Measurements from ENCODE around the gene SSBP2.
"Not testable (repeated sequence)": the region's sequence is repeated elsewhere in the genome, so short reads cannot be mapped to it uniquely, and the experiment has no call there.

Gene SSBP2

DNA sequence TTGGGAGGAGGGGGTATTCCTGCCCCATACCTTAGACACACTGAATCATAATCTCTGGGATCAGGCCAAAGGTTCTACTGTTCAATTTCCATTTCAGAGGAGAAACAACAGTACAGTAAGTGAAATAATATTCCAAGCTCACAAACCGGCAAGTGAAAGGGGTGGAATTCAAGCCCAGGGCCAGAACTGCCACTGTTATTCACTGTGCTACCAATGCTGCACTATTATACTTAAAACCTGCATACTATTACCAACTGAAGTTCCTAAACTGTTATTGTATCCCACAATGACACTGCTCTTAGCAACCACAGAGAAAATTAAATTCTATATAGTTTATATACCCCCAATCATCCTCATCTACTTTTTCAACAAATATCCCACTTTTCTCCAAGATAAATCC is 24.6 kb downstream of the SSBP2 start:
- no peak for DNase-seq

DNA sequence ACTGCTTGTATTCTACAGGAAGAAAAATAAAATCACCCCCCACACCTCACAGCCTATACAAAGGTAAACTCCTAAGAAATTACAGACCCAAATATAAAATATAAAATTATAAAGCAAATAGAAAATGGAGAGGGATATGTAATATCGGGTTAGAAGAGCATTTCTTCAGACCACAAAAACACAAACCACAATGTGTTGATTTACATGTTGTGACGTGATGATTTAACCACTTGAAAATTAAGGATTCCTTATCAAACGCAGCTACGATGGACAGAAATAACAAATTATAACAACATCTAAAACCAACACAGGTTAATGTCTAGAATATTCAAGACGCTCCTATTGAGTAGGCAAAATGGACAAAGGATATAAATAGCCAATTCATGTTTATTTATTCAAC is 26.3 kb downstream of the SSBP2 start:
- no peak for DNase-seq

DNA sequence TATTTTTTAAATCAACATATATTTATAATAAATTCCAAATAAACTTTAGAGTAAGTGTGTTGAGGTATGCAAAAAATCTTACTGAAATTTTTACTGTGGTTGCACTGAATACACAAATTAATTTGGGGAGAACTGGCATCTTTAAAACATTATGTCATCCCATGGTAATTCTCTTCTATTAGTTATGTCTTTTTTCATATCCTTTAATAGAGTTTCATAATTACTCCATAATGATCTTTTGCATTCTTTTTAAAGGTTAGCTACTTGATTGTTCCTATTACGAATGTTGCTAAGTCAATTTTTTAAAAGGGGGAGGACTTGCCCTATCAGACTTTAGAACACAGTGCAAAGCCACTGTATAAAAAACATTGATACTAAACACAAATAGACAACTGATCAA is 26.8 kb downstream of the SSBP2 start:
- DNase-seq = no peak

DNA sequence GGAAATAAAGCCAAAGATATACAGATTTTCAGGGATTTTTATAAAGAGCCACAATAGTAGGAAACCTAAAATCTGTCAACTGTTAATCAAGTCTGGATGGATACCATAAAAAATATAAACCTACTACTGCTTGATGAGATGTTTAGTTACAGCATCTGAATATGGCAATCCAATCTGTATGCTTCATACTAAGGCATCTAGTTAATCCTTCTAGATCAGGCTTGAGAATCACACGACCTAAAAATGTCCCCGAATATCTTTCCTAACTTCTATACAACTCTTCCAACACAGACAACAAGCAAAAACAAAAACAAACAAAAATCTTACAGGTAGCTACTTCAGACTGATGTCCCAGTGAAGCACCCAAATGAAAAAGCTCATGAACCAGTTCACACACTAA is 29.8 kb downstream of the SSBP2 start:
- DNase-seq = no peak

DNA sequence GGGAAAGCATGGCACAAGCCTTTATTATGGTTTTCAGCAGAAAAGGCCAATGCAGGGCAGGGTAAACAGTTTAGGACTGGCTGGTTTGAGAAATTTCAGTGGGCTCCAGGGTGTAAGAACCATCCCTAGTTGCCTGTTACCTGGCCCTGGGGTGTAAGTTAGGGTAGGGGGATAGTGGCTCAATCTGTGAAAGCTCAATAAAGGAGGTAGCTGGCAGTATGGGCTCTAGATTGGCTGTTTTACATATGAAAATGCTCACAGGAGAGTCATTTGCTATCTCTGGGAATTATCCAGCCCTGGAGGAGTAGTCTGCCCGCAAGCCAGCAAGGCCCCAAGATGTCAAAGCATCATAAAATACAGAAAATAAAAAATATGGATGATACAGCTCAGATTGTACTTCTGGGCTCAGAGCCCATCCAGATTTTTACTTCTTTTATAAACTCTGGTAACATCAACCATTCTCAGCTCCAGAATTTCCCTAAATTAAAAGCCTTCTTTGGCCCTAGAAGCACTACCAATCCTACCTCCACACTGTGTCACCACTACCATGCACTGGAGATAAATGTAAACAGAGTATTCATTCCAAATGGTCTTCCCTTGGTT is 31.1 kb downstream of the SSBP2 start:
- no peak for DNase-seq

DNA sequence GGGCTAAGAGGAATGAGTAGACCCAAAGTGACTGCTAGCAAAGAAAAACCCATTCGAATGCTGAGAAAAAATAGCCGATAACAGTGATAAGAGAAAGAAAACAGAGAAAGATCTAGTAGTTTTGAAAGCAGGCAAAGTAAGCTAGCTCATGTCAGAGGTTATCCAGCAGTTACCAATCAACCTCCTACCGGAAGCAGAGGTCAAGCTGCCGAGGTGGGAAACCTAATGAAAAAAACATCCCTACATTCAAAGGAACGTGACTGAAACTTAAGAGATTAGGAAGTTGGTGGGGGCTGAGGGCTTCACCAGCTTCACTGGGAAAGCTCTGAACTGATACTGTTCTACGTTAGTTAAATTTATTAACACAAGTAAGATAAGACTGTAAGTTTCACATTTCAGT is 32.6 kb downstream of the SSBP2 start:
- no peak for DNase-seq

DNA sequence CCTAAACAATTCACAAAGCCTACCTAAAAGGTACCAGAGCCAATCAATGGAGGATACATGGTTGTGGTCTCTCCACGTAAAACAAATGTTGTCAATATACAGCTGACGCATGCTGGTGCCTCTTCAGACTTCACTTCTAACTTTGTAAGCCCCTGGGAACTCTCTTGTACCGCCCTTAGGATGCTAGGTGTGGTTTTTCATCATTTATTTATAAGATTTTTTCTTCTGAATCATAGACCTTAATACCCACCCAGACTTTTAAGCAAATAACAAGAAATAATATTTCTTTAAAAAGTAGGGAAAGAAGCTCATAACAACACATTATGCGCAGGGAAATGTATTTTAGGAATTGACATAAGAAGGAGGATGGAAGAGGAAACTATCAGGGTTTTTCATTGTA is 33.0 kb downstream of the SSBP2 start:
- DNase-seq = no peak

DNA sequence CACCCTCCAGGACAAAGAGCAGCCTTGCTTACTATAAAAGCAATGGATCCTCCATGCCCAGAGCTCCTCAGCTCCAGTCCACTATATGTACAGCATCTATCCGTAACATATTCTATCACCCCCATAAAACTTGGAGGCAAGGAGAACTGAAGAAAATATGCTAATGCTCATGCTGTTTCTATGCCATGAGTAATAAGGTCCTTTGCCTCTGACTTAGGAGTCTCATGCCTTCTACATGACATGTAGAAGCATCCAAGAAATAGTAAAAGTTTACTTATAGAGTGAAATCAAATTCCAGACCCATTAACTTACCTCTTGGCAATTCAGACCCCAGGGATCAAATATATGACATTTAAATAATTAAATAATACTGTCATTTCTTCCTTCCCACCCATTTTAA is 33.7 kb downstream of the SSBP2 start:
- no peak for DNase-seq

DNA sequence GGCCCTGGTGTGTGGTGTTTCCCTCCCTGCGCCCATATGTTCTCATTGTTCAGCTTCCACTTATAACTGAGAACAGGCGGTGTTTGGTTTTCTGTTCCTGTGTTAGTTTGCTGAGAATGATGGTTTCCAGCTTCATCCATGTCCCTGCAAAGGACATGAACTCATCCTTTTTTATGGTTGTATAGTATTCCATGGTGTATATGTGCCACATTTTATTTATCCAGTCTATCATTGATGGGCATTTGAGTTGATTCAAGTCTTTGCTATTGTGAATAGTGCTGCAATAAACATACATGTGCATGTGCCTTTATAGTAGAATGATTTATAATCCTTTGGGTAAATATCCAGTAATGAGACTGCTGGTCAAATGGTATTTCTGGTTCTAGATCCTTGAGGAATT is 36.8 kb downstream of the SSBP2 start:
- DNase-seq = not testable (repeated sequence)

DNA sequence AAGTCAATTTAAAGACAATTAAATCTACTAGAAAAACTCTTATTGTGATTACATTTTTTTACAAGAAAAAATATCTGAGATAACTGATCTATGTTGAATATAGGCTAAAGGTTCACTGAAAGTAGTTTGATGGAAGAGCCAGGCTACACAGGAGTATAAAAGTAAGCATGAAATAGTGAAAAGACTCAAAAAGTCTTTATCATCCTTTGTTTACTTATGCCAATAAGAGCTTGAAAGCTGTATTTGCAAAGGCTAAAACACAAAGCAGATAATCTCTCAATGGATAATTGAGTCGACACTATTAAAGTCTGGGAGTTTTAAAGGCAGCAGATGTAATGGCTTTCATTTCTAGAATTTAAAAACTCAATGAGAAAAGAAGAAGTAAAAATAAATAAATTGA is 42.0 kb downstream of the SSBP2 start:
- DNase-seq = no peak

DNA sequence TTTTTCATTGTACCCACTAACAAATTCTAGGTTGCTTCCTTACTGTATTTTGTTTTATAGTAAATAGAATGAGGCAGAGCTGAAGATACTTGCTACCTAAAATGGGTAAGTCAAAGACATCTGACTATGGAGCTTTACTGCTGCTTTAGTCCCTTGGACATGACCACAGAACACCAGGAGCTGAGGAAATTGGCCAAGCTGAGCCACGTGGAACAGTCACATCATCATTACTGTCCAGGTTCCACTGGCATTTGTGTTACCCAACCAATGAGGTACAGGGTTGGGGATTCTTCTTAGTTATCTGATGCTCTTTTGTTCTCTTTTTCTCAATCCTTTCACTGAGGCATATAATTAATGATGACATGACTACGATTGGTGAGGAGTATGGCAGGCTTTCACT is 47.1 kb downstream of the SSBP2 start:
- DNase-seq = no peak

DNA sequence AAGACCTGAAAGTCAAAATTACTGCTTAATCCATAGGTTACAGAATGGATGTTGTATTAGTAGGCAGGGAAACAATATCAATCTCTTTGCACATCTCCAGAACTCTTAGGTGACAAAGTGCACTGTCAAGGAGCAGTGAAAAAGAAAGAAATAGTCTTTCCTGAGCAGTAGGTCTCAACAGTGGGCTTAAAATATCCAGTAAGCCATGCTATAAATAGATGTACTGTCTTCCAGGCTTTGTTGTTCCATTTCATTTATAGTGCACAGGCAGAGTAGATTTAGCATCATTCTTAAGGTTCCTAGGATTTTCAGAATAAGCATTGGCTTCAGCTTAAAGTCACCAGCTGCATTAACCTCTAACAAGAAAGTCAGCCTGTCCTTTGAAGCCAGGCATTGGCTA is 50.7 kb downstream of the SSBP2 start:
- DNase-seq = no peak

DNA sequence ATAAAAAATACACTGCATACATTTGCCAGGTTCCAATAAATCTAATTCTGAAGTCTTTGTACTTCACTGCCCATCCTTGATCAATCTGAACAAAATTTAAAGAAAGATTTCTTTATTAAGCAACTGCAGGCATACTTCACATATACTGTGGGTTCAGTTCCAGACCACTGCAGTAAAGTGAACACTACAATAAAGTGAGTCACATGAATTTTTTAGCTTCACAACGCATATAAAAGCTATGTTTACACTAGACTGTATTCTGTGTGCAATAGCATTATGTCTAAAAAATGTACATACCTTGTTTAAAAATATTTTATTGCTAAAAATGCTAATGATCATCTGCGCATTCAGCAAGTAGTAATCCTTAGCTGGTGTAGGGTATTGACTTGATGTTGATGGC is 52.1 kb downstream of the SSBP2 start:
- no peak for DNase-seq

DNA sequence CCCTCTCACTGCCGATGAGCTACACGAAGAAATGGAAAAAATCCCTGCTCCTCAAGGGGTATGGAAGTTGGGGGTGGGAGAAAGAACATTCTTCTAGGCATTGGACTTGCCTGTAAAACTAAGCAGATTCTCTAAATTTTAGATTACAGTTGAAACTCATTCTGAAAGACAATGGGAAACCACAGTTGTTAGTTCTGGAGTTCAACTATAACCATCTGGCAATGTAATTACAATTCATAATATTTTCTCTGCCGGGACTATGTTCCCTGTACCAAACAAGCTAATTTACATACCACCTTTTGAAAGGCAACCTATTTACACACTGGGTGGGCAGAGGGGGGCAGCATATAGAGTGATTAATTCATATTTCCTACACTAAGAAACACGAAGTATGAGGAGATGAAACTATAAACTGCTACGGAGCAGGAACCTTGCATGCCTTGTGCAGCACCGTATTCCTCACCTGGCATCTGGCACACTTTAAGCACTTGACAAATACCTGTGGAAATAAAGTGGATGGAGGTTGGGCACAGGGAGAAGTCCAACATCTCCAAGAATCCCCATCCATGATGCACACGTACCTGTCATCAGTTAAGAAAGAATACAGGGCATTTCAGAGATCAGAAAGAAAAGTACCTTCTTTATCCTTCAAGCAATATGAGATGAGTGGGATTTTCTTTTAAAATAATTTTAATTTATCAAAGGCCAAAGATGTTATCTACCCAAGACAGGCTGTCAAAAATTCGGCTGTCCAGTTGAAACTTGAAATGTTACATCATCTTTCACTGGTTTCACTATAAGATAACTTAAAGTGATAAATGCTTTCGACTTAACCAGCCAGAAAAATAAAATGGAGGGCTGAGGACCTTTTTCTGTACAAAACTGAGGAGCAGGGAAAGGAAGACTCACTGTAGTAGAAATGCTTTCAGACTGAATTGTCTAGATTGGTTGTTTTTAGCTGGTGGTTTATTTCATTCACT is 54.2 kb downstream of the SSBP2 start:
- no peak for DNase-seq

DNA sequence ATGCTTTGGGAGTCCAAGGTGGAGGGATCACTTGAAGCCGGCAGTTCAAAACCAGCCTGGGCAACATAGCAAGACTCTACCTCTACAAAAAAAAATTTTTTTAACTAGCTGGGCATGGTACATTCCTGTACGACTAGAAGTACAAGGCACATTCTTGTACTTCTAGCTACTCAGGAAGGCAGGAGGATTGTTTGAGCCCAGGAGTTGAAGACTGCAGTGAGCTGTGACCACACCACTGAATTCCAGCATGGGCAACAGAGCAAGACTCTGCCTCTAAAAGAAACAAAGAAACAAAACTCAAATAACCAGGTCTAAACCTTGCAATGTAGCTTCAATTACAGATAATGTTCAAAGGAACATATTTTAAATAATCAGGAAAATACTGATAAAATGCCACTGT is 56.2 kb downstream of the SSBP2 start:
- no peak for DNase-seq

DNA sequence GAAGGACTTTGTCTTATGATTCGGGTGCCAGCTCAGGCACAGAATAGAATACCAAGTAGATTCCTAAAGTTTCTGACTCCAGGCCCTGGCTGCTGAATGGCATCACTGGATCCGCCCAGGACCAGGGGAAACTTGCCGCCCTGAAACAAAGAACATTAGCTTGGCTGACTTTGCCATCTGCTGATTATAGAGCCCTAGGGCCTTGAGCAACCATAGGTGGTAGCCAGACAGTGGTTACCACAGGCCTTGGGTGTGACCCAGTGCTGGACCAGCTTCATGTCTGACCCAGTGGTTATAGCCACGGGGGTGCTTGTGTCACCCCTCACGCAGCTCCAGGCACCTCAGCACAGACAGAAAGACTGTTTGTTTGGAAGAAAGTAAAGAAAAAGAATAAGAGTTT is 62.7 kb downstream of the SSBP2 start:
- DNase-seq = no peak

DNA sequence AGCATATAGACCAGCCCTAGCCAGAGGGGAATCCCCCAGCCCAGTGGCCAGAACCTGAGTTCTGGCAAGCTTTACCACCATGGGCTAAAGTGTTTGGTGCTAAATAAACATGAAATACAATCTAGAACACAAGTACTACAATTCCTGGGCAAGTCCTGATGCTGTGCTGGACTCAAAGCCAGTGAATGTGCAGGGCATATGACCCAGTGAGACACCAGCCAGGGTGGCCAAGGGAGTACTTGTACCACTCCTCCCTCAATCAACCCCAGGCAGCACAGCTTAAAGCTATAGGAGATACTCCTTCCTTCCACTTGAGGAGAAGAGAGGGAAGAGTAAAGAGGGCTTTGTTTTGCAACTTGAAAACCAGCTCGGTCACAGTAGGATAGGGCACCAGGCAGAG is 63.6 kb downstream of the SSBP2 start:
- no peak for DNase-seq

DNA sequence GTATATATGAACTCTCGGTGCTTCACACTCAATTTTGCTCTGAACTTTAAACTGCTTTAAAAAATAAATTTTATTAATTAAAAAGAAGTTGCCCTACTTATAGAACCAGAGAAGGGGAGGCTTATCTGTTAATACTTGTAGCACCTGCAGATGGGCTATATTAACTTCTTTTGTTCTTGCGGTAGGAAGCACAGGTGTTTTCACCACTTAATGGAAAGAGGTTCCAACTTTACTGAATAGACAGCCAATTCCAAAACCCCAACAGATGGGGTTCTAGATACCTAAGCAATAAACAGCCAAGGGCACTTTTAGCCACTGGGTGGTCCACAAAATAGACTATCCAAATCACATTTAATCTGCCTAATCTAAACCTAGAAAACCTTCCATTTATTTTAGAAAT is 65.4 kb downstream of the SSBP2 start:
- DNase-seq = no peak

DNA sequence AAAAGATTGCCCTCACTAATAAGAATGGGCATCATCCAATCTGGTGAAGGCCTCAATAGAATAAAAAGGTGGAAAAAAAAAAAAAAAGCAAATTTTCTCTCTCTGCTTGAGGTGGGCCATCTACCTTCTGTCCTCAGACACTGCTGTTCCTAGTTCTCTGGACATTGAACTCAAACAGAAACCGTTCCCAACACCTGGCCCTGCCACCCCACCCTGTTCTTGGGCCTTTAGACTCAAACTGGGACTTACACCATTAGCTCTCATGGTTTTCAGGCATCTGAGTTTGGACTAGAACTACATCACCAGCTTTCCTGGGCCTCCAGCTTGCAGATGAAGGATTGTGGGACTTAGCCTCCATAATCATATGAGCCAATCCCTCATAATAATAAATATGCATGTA is 71.0 kb downstream of the SSBP2 start:
- DNase-seq = no peak

DNA sequence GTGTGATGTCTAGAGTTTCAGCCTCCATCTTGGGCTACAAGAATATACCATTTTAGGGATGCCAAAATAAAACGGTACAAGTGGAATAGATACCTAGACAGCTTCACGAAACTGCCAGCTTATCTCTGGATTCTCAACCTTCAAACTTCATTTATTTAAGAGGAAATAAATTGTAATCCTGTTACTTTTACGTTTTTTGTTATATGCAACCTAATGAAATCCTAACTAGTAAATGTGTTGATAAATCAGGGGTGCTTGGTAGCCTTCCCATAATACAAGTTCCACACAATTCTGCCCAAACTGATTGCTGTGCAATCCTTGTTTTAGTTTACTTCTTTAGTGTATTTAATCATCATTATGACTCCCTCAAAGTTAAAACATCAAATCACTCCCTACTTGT is 75.5 kb downstream of the SSBP2 start:
- DNase-seq = no peak

DNA sequence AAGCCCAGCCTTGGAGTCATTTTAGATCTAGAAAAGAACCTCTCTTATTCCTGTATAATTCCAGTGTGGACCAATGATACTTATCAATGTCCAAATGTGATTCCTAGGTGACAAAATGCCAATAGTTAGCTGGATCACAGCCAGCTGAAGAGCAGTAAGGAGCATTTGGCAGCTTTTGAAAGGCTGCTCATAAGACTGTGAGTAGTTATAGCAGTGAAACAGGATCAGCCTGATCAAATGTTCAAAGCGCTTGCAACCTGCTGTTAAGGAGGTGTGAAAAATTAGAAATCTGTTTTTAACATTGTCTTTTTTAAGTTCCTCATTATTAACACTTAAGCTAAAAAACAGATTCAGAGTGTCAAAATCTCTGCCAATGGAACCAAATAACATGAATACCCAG is 85.1 kb downstream of the SSBP2 start:
- no peak for DNase-seq

DNA sequence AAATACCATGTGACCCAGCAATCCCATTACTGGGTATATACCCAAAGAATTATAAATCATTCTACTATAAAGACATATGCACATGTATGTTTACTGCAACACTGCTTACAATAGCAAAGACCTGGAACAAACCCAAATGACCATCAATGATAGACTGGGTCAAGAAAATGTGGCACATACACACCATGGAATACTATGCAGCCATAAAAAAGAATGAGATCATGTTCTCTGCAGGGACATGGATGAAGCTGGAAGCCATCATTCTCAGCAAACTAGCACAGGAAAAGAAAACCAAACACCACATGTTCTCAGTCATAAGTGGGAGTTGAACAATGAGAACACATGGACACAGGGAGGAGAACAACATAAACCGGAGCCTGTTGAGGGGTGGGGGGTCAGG is 90.3 kb downstream of the SSBP2 start:
- not testable (repeated sequence) for DNase-seq

DNA sequence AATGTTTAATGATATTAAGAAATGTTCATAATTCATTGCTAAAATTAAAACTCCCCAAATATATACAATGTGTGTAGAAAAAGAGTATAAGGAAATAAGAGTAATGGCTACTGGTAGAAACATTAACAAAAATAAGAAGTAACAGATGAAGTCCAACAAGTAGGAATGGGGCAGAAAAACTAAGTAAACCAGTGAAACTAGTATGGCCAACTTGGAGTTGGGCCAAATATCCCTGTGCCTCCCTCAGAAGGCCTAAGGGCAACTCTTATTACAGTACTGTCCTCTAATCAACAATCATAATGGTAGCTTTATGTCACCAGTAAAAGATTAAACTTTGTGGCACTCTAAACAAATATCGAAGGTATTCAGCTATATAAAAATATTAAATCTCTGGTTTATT is 93.5 kb downstream of the SSBP2 start:
- DNase-seq = no peak

DNA sequence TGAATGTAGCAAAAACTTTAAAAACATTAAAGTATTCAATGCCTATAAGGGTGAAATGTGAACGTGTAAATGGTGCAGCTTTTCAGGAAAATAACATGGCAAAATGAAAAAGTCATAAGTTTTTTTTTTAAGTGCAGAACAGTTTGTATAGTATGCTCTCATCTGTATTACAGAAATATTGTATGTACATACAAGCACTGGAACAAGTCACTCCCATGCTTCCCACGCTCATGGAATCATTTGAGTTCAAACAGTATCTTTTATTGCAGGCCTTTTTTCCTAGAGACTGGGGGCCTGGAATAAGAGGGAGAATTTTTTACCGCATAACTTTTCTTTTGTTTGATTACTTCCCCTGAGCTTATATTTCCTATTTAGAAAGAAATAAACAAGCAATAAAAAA is 94.1 kb downstream of the SSBP2 start:
- DNase-seq = no peak

DNA sequence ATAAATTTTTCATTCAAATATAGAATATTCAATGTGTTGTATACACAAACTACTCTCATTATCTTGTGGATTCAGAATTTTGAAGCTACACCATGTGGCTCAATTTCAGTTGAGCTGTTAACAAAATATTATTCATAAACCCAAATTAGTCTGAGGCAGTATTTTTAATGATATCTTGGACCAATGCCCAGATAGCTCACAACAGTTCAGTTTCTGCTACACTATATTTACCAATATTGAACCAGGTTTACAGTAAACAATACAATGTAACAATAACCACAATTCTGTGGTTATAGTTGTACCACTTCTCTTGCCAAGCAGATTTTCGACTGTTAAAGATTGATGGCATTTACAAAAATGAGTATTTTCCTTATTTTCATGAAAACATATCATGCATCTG is 99.9 kb downstream of the SSBP2 start:
- no peak for DNase-seq

Measured in activated CD4-positive, alpha-beta T cell treated with anti-CD3 and anti-CD28 coated beads, Interleukin-2, amount 50 U/mL, for 16 hours (primary cell).